ENCODE data around the gene CADPS2.

CADPS2 gene

GRCh38 chr7:122453432-122453831 lies 432.8 kb downstream of the CADPS2 start:
- no peak for DNase-seq (ENCODE audit: low spot score)
- in situ Hi-C loops (cut with MboI; ENCODE audit: low sequenced_read_pairs, unreplicated experiment), result no loop called here
- no peak for TF ChIP-seq CTCF (IDR thresholded peaks at IDR 0.05; ENCODE audit: borderline replicate concordance, control extremely low read depth, extremely low read depth, insufficient read depth, missing control alignments)

- no peak for TF ChIP-seq CTCF (IDR thresholded peaks at IDR 0.05; ENCODE audit: borderline replicate concordance, control extremely low read depth, extremely low read depth, insufficient read depth, missing control alignments)
- DNase-seq (ENCODE audit: low spot score), result no peak
- in situ Hi-C loops (cut with MboI; ENCODE audit: low sequenced_read_pairs, unreplicated experiment), result no loop called here
These were observed 437.2 kb downstream of the CADPS2 start for GRCh38 chr7:122448893-122449589.

- in situ Hi-C loops (cut with MboI; ENCODE audit: low sequenced_read_pairs, unreplicated experiment), result no loop called here
- TF ChIP-seq CTCF (IDR thresholded peaks at IDR 0.05; ENCODE audit: borderline replicate concordance, control extremely low read depth, extremely low read depth, insufficient read depth, missing control alignments), result no peak
- DNase-seq (ENCODE audit: low spot score), result no peak
These were observed 443.3 kb downstream of the CADPS2 start for GRCh38 chr7:122442929-122443328.

- in situ Hi-C loops (cut with MboI; ENCODE audit: low sequenced_read_pairs, unreplicated experiment), result no loop called here
- TF ChIP-seq CTCF (IDR thresholded peaks at IDR 0.05; ENCODE audit: borderline replicate concordance, control extremely low read depth, extremely low read depth, insufficient read depth, missing control alignments), result no peak
- no peak for DNase-seq (ENCODE audit: low spot score)
These were observed 447.8 kb downstream of the CADPS2 start for GRCh38 chr7:122438492-122438891.

GRCh38 chr7:122438006-122438405 lies 448.3 kb downstream of the CADPS2 start:
- TF ChIP-seq CTCF (IDR thresholded peaks at IDR 0.05; ENCODE audit: borderline replicate concordance, control extremely low read depth, extremely low read depth, insufficient read depth, missing control alignments), result no peak
- no peak for DNase-seq (ENCODE audit: low spot score)
- in situ Hi-C loops (cut with MboI; ENCODE audit: low sequenced_read_pairs, unreplicated experiment), result no loop called here

GRCh38 chr7:122433765-122434164 lies 452.5 kb downstream of the CADPS2 start:
- in situ Hi-C loops (cut with MboI; ENCODE audit: low sequenced_read_pairs, unreplicated experiment), result no loop called here
- DNase-seq (ENCODE audit: low spot score), result no peak
- no peak for TF ChIP-seq CTCF (IDR thresholded peaks at IDR 0.05; ENCODE audit: borderline replicate concordance, control extremely low read depth, extremely low read depth, insufficient read depth, missing control alignments)
